ENCODE data around the gene PAQR6. TPM values are rescaled to one million over a fixed set of nuclear protein-coding genes. Genes with fewer than 3 reads are reported as not detected.

Gene PAQR6
- total RNA-seq, 3 donors from 2014 or later (not counting 1 experiment from before 2014, with no cell fraction given): 2.6 to 5.5 (median 3.5) TPM

GRCh38 chr1:156241311-156241811, 6.5 kb downstream of the PAQR6 start:
- WGBS (ENCODE audit: insufficient coverage): 59% methylated on average over 15 of the region's 15 CpGs
- Mint-ChIP-seq H3K36me3 (peaks cover 8% of the 10 kb centered on the region), H3K4me3 (no peak overlapping the region), H3K9me3 (no peaks in the 10 kb centered on the region), H3K27ac (no peak overlapping the region), H3K27me3 (ENCODE audit: low read depth in 2 of 2) (no peaks in the 10 kb centered on the region), H3K4me1 (peaks cover 0 to 18% of the 10 kb centered on the region in 2 donors)
- Histone ChIP-seq H3K4me3 (ENCODE audit: low read length) (no peak overlapping the region), H3K36me3 (ENCODE audit: control insufficient read depth, insufficient read depth, low read length) (peaks cover 30% of the 10 kb centered on the region), H3K9me3 (ENCODE audit: control insufficient read depth, insufficient read depth, low read length) (no peaks in the 10 kb centered on the region), H3K27ac (ENCODE audit: low read length) (no peak overlapping the region), H3K4me1 (ENCODE audit: control insufficient read depth, insufficient read depth, low read length) (peaks cover 21% of the 10 kb centered on the region), H3K27me3 (ENCODE audit: control insufficient read depth, insufficient read depth, low read length) (no peaks in the 10 kb centered on the region)
- TF ChIP-seq CTCF (IDR thresholded peaks at IDR 0.05): no peak
- intact Hi-C loops (cut with micrococcal nuclease): no loop called here
- DNase-seq: no peak
- no peak for ATAC-seq

- Mint-ChIP-seq H3K27me3 (ENCODE audit: low read depth in 2 of 2) (no peaks in the 10 kb centered on the region), H3K27ac (no peak overlapping the region), H3K36me3 (peaks cover 8% of the 10 kb centered on the region), H3K4me1 (no peaks in the 10 kb centered on the region), H3K9me3 (no peaks in the 10 kb centered on the region), H3K4me3 (no peak overlapping the region)
- WGBS (ENCODE audit: insufficient coverage): 99% methylated on average over 4 of the region's 5 CpGs
- Histone ChIP-seq H3K27me3 (ENCODE audit: control insufficient read depth, insufficient read depth, low read length) (no peaks in the 10 kb centered on the region), H3K4me1 (ENCODE audit: control insufficient read depth, insufficient read depth, low read length) (peaks cover 6% of the 10 kb centered on the region), H3K9me3 (ENCODE audit: control insufficient read depth, insufficient read depth, low read length) (no peaks in the 10 kb centered on the region), H3K27ac (ENCODE audit: low read length) (no peak overlapping the region), H3K36me3 (ENCODE audit: control insufficient read depth, insufficient read depth, low read length) (peaks cover 50% of the 10 kb centered on the region), H3K4me3 (ENCODE audit: low read length) (no peak overlapping the region)
- ATAC-seq: no peak
- DNase-seq: no peak
- intact Hi-C loops (cut with micrococcal nuclease): no loop called here
- TF ChIP-seq CTCF (IDR thresholded peaks at IDR 0.05): no peak
Observed at GRCh38 chr1:156238248-156238647, 9.6 kb downstream of the PAQR6 start.

- no peaks in the 10 kb centered on the region for H3K9me3 Mint-ChIP-seq
- H3K27me3 Mint-ChIP-seq (ENCODE audit: low read depth in 2 of 2): no peaks in the 10 kb centered on the region
- H3K27ac Mint-ChIP-seq: no peak overlapping the region
- H3K4me1 Mint-ChIP-seq: no peaks in the 10 kb centered on the region
- ATAC-seq (no peak), DNase-seq (no peak)
- WGBS (ENCODE audit: insufficient coverage): 98% methylated on average over 12 of the region's 12 CpGs
- no peaks in the 10 kb centered on the region for H3K4me1 ChIP-seq (ENCODE audit: control insufficient read depth, insufficient read depth, low read length)
- intact Hi-C loops (cut with micrococcal nuclease): no loop called here
- H3K27ac ChIP-seq (ENCODE audit: low read length): no peak overlapping the region
- no peak for TF ChIP-seq CTCF (IDR thresholded peaks at IDR 0.05)
- no peak overlapping the region for H3K4me3 Mint-ChIP-seq
- H3K36me3 Mint-ChIP-seq: peaks cover 8% of the 10 kb centered on the region
- H3K4me3 ChIP-seq (ENCODE audit: low read length): no peak overlapping the region
- peaks cover 50% of the 10 kb centered on the region for H3K36me3 ChIP-seq (ENCODE audit: control insufficient read depth, insufficient read depth, low read length)
- no peaks in the 10 kb centered on the region for H3K27me3 ChIP-seq (ENCODE audit: control insufficient read depth, insufficient read depth, low read length)
- no peaks in the 10 kb centered on the region for H3K9me3 ChIP-seq (ENCODE audit: control insufficient read depth, insufficient read depth, low read length)
Observed at GRCh38 chr1:156236164-156236563, 11.7 kb downstream of the PAQR6 start.

GRCh38 chr1:156233426-156234127, 14.3 kb downstream of the PAQR6 start:
- Histone ChIP-seq H3K27me3 (ENCODE audit: control insufficient read depth, insufficient read depth, low read length) (no peaks in the 10 kb centered on the region), H3K27ac (ENCODE audit: low read length) (no peak overlapping the region), H3K9me3 (ENCODE audit: control insufficient read depth, insufficient read depth, low read length) (no peaks in the 10 kb centered on the region), H3K4me3 (ENCODE audit: low read length) (no peak overlapping the region), H3K36me3 (ENCODE audit: control insufficient read depth, insufficient read depth, low read length) (peaks cover 40% of the 10 kb centered on the region), H3K4me1 (ENCODE audit: control insufficient read depth, insufficient read depth, low read length) (no peaks in the 10 kb centered on the region)
- no peaks in the 10 kb centered on the region for H3K27me3 Mint-ChIP-seq (ENCODE audit: low read depth in 2 of 2)
- no peaks in the 10 kb centered on the region for H3K36me3 Mint-ChIP-seq
- H3K27ac Mint-ChIP-seq: no peak overlapping the region
- H3K4me1 Mint-ChIP-seq: no peaks in the 10 kb centered on the region
- intact Hi-C loops (cut with micrococcal nuclease): no loop called here
- H3K4me3 Mint-ChIP-seq: no peak overlapping the region
- ATAC-seq: no peak
- TF ChIP-seq CTCF (IDR thresholded peaks at IDR 0.05): no peak
- WGBS (ENCODE audit: insufficient coverage): 96% methylated on average over 5 of the region's 5 CpGs
- no peak for DNase-seq
- H3K9me3 Mint-ChIP-seq: no peaks in the 10 kb centered on the region
